WTC11 (cell line): ENCODE results near the gene MET. TPM values are rescaled to one million over a fixed set of nuclear protein-coding genes. Genes with fewer than 3 reads are reported as not detected.

Experiments used
- ATAC-seq: fragments of 200-7000 bp; cut with Tn5 transposase; 2 replicates; pipeline ENCODE4 v1.10.0; 2021; ENCODE audit warnings: mild to moderate bottlenecking, moderate library complexity
- CTCF ChIA-PET: fragments of 300-600 bp; sonication (Branson Sonifier 250); formaldehyde crosslinking; loops from one replicate; lab custom pipeline; 2021; ENCODE audit warnings: antibody characterized with exemption; lab: Charles Lee
- POLR2A ChIA-PET: fragments of 350-600 bp; sonication (Branson Sonifier 250); formaldehyde crosslinking; loops from one replicate; lab custom pipeline; 2021; ENCODE audit warnings: antibody characterized with exemption; lab: Charles Lee
- DNase-seq: peaks from one replicate; pipeline ENCODE4 v3.0.0; 2021; ENCODE audit warnings: low spot score
- H3K27ac Mint-ChIP-seq: 2 replicates; pipeline ENCODE4 v1.8.0; 2021; ENCODE audit warnings: mixed read lengths
- H3K27me3 Mint-ChIP-seq: 2 replicates; pipeline ENCODE4 v1.8.0; 2021; ENCODE audit warnings: low read depth, mild to moderate bottlenecking, moderate library complexity, mixed read lengths
- H3K36me3 Mint-ChIP-seq: 2 replicates; pipeline ENCODE4 v1.8.0; 2021; ENCODE audit warnings: mixed read lengths
- H3K4me1 Mint-ChIP-seq: 2 replicates; pipeline ENCODE4 v1.8.0; 2022; ENCODE audit warnings: mixed read lengths
- H3K4me3 Mint-ChIP-seq: 2 replicates; pipeline ENCODE4 v1.8.0; 2021; ENCODE audit warnings: mild to moderate bottlenecking, moderate library complexity, mixed read lengths
- H3K9me3 Mint-ChIP-seq: 2 replicates; pipeline ENCODE4 v1.8.0; 2021; ENCODE audit warnings: mixed read lengths
- AR ChIP-seq: fragments of 250-450 bp; sonication (Bioruptor Pico); IDR thresholded peaks from 2 replicates; pipeline ENCODE4 v1.9.0; 2021; ENCODE audit warnings: mild to moderate bottlenecking
- ATF2 ChIP-seq: sonication (generic); formaldehyde crosslinking; IDR thresholded peaks from 2 replicates; pipeline ENCODE4 v1.8.1; 2022; ENCODE audit warnings: low read depth, missing genetic modification reagents, borderline replicate concordance
- CTCF ChIP-seq: fragments of 200-600 bp; IDR thresholded peaks from 2 replicates; pipeline ENCODE4 v1.8.0; 2022; ENCODE audit warnings: antibody characterized with exemption
- ESRRA ChIP-seq: sonication (generic); formaldehyde crosslinking; IDR thresholded peaks from 2 replicates; pipeline ENCODE4 v1.8.1; 2022; ENCODE audit warnings: mild to moderate bottlenecking, missing genetic modification reagents, borderline replicate concordance
- FOXJ3 ChIP-seq: sonication (generic); formaldehyde crosslinking; IDR thresholded peaks from 2 replicates; pipeline ENCODE4 v1.9.0; 2021; ENCODE audit warnings: missing genetic modification reagents, mild to moderate bottlenecking, borderline replicate concordance
- GABPB1 ChIP-seq: sonication (generic); formaldehyde crosslinking; IDR thresholded peaks from 2 replicates; pipeline ENCODE4 v1.8.1; 2023; ENCODE audit warnings: mild to moderate bottlenecking, missing genetic modification reagents
- IRF1 ChIP-seq: sonication (generic); formaldehyde crosslinking; IDR thresholded peaks from 2 replicates; pipeline ENCODE4 v1.8.0; 2023; ENCODE audit warnings: missing genetic modification reagents
- JAZF1 ChIP-seq: fragments of 250-450 bp; sonication (Bioruptor Pico); IDR thresholded peaks from 2 replicates; pipeline ENCODE4 v1.9.0; 2021; ENCODE audit warnings: moderate library complexity, mild to moderate bottlenecking, inconsistent platforms
- JUN ChIP-seq: sonication (generic); formaldehyde crosslinking; IDR thresholded peaks from 2 replicates; pipeline ENCODE4 v1.8.0; 2023; ENCODE audit warnings: mild to moderate bottlenecking, missing genetic modification reagents
- KAT7 ChIP-seq: sonication (generic); formaldehyde crosslinking; IDR thresholded peaks from 2 replicates; pipeline ENCODE4 v1.8.1; 2023; ENCODE audit warnings: missing genetic modification reagents, mild to moderate bottlenecking, borderline replicate concordance
- NFATC4 ChIP-seq: fragments of 250-450 bp; sonication (Bioruptor Pico); IDR thresholded peaks from 2 replicates; pipeline ENCODE4 v1.9.0; 2021; ENCODE audit warnings: mild to moderate bottlenecking
- NR3C1 ChIP-seq: sonication (generic); formaldehyde crosslinking; conservative IDR thresholded peaks from 2 replicates; pipeline ENCODE4 v1.8.1; 2023; ENCODE audit warnings: low read depth, mild to moderate bottlenecking, missing genetic modification reagents
- PRDM15 ChIP-seq: sonication (generic); formaldehyde crosslinking; IDR thresholded peaks from 2 replicates; pipeline ENCODE4 v1.8.0; 2022; ENCODE audit warnings: missing genetic modification reagents
- SP1 ChIP-seq: sonication (generic); formaldehyde crosslinking; conservative IDR thresholded peaks from 2 replicates; pipeline ENCODE4 v1.8.1; 2022; ENCODE audit warnings: missing genetic modification reagents
- TEAD1 ChIP-seq: sonication (generic); formaldehyde crosslinking; IDR thresholded peaks from 2 replicates; pipeline ENCODE4 v1.8.0; 2022; ENCODE audit warnings: mild to moderate bottlenecking, missing genetic modification reagents
- TP53 ChIP-seq: sonication (generic); formaldehyde crosslinking; IDR thresholded peaks from 2 replicates; pipeline ENCODE4 v1.8.1; 2023; ENCODE audit warnings: mild to moderate bottlenecking, missing genetic modification reagents
- ZBTB21 ChIP-seq: sonication (generic); formaldehyde crosslinking; IDR thresholded peaks from 2 replicates; pipeline ENCODE4 v1.8.1; 2023; ENCODE audit warnings: mild to moderate bottlenecking, missing genetic modification reagents, borderline replicate concordance
- total RNA-seq: library from RNA; stranded (reverse); gene quantifications from 3 replicates; pipeline ENCODE4 v1.2.3, GENCODE V29; 2021

MET gene
- total RNA-seq, 1 experiment from 2014 or later = 9.4 TPM

- no peak for TF ChIP-seq CTCF
- TF ChIP-seq ZBTB21 (CRISPR knock-in tag) = no peak
- TF ChIP-seq NFATC4 (CRISPR knock-in tag) = no peak
- no peak for TF ChIP-seq TP53 (CRISPR knock-in tag)
- TF ChIP-seq JUN (CRISPR knock-in tag) = no peak
- TF ChIP-seq TEAD1 = no peak
- TF ChIP-seq ESRRA (CRISPR knock-in tag) = no peak
- TF ChIP-seq IRF1 (CRISPR knock-in tag) = no peak
- TF ChIP-seq FOXJ3 (CRISPR knock-in tag) = no peak
- TF ChIP-seq, all 79 proteins: peak for 0
Measured at GRCh38 chr7:116740755-116741462, 68.9 kb downstream of the MET start (continued).

- TF ChIP-seq IRF1 (CRISPR knock-in tag) = no peak
- TF ChIP-seq NR3C1 (CRISPR knock-in tag) = no peak
- TF ChIP-seq GABPB1 (CRISPR knock-in tag) = peak; percentile 23; the same call in 1 of the 2 replicates
- TF ChIP-seq PRDM15 (CRISPR knock-in tag) = no peak
- TF ChIP-seq KAT7 (CRISPR knock-in tag) = no peak
- TF ChIP-seq JAZF1 (CRISPR knock-in tag) = no peak
- TF ChIP-seq SP1 (CRISPR knock-in tag) = no peak
- no peak for TF ChIP-seq ATF2 (CRISPR knock-in tag)
- no peak for TF ChIP-seq AR
- Mint-ChIP-seq H3K27me3 (no peaks in the 10 kb centered on the region; the same call in 1 of the 2 replicates), H3K4me3 (no peak overlapping the region), H3K9me3 (peaks cover 7% of the 10 kb centered on the region), H3K27ac (no peak overlapping the region), H3K4me1 (peaks cover 24% of the 10 kb centered on the region), H3K36me3 (peaks cover 30% of the 10 kb centered on the region)
- ATAC-seq (no peak), DNase-seq (no peak)
- CTCF ChIA-PET = no interaction called here
- POLR2A ChIA-PET = no interaction called here
Measured at GRCh38 chr7:116741625-116742316, 69.8 kb downstream of the MET start.
